NCI-H748 treated with DMSO at 0.1 percent for 48 hours (cell line): ENCODE results near the gene SULT2A1.
"Not testable (repeated sequence)": the region's sequence is repeated elsewhere in the genome, so short reads cannot be mapped to it uniquely, and the experiment has no call there.

Experiments
- DNase-seq: peaks from one replicate; lab custom pipeline; 2025; lab: John Stamatoyannopoulos, UW

The SULT2A1 gene

DNA sequence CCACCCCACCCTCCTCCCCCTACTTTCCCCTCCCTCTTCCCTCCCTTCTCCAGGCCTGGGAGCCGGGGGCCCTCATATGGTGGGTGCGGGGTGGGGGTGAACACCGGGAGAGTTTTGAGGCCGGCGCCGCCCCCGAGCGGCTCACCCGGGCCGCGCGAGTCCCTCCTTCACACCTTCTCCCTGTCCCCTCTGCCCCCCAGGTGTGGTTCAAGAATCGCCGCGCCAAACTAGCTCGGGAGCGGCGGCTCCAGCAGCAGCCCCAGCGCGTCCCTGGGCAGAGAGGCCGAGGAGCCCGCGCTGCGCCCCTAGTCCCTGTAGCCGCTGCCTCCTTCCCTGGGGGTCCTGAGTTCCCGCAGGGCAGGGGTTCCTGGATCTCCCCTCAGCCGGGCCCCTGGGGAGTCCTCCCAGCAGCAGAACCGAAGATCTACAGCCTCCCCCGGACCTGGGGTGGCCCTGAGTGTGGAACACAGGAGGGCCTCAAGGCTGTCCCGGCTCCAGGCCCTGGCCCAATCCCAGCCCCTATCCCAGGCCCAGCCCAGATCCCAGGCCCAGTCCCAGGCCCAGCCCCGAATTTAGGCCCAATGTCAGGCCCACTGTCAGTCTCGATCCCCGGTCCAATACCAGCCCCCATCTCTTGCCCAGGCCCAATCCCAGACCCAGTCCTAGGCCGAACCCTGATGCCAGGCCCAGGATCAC lies 25.4 kb downstream of the SULT2A1 start:
- no peak for DNase-seq

DNA sequence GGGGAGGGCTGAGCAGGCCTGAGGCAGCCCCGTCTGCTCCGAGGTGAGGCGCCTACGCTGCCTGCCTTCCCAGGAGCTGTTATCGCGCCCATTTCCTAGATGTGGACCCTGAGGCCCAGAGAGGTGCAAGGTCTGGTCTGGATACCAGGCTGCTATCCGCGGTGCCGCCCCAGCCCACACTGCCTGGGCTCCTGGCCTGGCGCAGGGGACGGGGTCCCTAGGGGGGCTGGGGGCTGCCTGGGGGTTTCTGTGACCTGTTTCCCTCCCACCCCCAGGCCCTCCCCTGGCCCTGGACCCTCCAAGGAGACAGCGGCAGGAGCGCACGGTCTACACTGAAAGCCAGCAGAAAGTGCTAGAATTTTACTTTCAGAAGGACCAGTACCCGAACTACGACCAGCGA lies 26.3 kb downstream of the SULT2A1 start:
- not testable (repeated sequence) for DNase-seq

DNA sequence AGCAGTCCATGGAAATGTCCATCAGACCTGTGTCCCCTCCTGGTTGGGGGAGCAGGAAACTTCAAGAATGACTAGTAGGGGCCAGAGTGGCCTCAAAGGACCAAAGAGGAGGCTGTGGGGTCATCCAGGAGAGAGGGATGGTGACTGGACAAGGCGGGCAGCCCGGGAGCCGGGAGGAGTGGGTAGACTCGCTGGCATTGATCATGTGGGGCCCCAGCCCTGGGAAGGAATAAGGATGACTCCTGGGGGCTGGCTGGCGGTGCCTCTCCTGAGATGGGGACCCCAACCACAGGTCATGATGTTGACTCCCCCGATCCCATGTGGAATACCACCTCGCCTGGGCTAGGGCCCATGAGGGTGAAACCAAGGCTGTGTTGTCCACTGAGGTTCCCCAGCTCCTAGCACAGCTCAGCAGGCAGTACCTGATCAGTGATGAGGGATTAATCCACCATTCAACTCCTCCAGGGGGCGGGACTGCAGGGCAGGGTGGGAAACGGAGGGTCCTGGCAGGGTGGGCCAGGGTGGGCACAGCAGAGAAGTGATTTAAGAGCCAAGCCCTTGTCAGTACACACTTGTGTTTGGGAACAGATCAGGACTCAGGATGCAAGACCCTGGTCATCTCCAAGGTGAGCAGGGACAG lies 27.3 kb downstream of the SULT2A1 start, which contains the start of gene TPRX2:
TSS of gene TPRX2 (plus strand) at position 590 of the 640 bp plus-strand sequence. CDS start at position 602, 12 bp downstream.
- not testable (repeated sequence) for DNase-seq

DNA sequence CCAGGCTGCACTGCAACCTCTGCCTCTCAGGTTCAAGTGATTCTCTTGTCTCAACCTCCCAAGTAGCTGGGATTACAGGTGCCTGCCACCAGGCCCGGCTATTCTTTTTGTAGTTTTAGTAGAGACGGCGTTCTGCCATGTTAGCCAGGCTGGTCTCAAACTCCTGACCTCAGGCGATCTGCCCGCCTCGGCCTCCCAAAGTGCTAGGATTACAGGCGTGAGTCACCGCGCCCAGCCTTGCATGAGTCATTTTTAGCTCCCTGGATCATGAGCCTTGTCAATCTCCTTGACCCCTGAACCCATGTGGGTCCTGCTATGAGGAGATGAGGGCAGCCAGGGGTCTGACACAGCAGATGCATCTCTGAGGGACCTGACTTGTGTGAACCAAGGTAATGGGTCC lies 27.9 kb downstream of the SULT2A1 start:
- DNase-seq = not testable (repeated sequence)

DNA sequence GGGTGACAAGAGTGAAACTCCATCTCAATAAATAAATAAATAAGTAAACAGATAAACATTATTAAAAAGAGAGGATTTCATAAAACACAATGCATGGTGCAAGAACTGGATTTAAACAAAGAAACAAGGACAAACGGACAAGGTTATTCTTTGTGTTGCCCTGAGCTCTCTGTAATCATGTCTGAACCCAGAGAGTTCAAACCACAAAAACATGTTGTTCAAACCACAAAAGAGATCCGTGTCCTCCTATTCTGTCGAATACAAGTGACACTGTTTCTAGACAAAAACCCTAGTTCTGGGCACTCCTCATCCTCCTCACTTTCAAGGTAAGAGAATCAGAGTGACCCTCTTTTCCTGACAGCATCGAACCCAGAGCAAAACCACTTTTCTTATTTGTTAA lies 31.7 kb downstream of the SULT2A1 start:
- no peak for DNase-seq

DNA sequence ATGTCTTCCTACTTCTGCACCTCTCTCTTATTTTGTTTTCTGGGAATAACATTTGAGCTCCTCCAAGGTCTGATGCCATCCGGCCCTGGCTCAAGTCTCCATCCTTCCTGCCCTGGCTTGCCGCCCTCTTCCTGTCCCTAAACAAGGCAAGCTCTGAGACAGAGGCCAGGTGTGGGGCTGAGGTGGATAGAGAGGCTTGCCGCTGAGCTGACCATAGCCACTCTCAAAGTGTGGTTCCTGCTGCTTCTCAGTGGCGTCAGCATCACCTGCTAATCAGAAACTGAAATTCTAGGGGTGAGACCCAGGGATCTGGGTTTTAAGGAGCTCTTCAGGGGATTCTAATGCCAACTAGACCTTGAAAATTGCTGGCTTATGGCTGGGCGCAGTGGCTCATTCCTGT lies 33.1 kb downstream of the SULT2A1 start:
- DNase-seq = no peak

DNA sequence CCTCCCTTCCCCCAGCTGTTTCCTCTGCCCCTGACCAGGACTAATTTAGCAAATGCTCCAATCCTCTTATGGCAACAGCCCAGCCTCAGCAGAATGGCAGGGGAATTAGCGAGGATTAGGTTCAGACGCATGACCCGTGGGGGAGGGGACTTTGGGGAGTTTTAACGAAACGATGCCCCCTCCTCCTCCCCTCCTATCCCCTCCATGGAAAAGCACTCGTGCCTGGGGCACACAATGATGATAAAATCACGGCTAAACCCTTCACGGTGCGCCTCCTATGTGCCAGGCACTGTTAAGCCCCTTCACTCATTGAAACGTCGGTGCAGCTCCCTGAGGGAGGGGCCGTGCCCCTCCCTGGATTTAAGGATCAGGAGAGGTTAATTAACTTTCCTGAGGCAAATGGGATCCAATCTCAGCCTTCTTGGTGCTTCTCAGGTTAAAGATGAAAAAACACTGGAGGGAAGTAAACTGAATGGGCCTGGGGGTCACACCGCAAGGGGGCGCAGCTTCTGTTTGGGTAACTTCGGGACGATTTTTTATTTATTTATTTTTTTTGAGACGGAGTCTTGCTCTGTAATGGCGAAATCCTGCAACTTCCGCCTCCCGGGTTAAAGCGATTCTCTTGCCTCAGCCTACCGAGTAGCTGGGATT lies 37.2 kb downstream of the SULT2A1 start:
- DNase-seq = no peak

DNA sequence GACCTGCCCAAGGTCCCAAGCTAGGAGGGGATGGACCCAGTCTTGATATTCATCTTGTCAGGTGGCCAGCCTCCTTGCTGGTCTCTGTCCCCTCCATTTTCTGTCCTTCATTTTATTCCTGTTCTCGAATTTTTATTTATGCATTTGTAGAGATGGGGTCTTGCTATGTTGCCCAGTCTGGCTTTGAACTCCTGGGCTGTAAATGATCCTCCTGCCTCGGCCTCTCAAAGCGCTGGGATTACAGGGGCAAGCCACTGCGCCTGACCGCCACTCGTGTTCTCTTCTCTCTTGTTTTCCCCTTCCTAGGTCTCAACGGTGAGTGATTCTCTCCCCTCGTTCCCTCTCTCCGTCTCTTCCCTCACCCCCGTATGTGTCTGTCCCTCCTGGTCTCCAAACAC lies 37.7 kb downstream of the SULT2A1 start:
- DNase-seq = no peak

DNA sequence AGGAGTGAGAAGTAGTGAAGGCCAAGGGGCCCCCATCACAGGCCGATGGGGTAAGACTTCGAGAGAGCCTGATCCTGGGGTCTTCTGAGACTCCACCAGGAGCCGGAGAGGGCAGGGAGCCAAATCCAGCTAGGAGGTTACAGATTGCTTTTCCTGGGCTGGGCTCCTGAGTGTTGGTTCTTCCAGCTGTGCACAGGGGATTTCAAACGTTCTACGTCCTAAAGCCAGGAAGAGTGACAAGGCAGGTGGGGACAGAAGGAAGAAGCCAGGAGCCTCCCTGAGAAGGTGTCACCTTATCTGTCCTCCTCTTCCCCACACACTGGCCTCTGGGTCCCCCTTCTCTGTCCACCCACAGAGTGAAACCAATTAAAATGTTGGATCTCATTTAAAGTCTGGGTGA lies 43.2 kb downstream of the SULT2A1 start:
- no peak for DNase-seq

DNA sequence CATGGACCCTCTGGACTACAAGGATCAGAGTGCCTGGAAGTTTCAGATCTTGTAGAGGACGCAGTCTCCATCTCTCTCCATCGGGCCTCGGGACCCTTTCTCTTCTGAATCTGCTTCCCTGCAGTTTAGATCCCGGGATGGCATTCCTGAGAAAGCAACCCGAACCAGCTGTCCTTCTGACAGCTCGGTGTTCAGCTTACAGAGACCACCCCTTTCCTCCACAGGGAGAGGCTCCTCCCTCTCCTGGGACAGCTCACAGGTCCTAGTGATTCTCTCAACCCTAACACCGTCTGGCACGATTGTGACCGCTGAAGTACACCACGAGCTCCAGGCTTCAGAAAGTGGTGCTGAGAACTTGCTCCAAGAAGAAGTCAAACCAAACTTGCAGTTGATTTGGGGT lies 46.2 kb downstream of the SULT2A1 start:
- no peak for DNase-seq

DNA sequence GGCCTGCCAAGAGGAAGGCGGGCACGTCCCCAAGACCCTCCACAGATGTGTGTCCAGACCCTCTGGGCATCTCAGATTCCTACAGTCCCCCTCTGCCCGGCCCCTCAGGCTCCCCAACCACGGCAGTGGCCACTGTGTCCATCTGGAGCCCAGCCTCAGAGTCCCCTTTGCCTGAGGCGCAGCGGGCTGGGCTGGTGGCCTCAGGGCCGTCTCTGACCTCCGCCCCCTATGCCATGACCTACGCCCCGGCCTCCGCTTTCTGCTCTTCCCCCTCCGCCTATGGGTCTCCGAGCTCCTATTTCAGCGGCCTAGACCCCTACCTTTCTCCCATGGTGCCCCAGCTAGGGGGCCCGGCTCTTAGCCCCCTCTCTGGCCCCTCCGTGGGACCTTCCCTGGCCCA lies 46.7 kb downstream of the SULT2A1 start:
- no peak for DNase-seq

DNA sequence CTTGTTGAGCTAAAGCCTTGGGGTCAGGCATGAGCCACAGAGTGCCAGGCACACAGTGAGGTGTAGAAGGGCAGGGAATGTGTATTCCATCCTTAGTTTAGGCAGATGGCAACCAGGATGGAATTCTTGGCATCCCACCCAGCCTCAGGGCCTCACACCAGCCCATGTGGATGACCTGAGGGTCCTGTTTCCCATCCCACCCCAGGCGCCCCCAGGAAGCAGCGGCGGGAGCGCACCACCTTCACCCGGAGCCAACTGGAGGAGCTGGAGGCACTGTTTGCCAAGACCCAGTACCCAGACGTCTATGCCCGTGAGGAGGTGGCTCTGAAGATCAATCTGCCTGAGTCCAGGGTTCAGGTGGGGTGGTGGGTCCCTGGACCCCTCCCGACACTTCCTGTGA lies 50.1 kb downstream of the SULT2A1 start:
- no peak for DNase-seq

DNA sequence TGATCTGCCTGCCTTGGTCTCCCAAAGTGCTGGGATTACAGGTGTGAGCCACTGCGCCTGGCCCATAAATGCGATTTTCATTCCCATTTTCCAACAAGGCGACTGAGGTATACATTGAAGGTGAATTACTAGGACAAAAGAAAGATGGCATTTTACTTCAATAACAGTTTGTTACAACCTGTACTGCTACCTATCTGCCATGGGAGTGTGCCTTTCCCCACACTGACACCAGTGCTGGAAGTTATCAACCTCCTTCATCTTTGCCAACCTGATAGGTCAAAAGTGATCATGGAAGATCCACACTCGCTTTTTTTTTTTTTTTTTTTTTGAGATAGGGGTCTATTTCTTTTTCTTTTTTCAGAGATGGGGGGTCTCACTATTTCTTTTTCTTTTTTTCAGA lies 53.4 kb downstream of the SULT2A1 start:
- DNase-seq = no peak

DNA sequence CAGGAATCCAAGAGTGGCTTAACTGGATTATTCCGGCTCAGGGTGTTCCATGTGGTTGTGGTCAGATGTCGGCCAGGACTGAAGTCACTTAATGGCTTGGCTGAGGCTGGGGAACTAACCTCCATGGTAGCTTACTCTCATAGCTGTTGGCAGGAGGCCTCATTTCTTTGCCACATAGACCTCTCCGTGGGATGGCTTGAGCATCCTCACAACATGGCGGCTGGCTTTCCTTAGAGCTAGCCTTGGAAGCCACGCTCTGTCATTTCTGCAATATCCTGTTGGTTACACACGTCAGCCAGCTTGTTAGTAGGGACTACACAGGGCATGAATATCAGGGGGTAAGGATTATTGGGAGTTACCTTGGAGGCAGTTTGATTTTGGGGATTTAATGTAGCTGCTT lies 59.3 kb downstream of the SULT2A1 start:
- no peak for DNase-seq

DNA sequence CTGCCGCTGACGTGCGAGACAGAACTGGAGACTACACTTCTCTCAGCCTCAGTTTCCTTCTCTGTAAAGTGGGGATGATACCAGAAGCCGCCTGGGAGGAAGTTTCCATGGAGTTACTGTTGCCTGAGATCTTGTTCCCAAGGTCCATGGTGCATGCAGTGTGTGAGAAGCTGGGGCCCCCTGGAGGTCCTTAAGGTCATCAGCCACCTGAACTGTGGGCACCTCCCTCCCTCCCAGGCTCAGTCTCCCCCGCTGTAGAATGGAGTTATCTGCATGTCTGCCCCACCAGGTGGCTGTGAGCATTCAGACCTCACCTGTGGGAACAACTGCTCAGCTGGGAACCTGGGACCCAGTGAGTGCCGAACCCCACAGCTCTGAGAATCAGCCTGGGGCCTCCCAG lies 61.7 kb downstream of the SULT2A1 start:
- no peak for DNase-seq

DNA sequence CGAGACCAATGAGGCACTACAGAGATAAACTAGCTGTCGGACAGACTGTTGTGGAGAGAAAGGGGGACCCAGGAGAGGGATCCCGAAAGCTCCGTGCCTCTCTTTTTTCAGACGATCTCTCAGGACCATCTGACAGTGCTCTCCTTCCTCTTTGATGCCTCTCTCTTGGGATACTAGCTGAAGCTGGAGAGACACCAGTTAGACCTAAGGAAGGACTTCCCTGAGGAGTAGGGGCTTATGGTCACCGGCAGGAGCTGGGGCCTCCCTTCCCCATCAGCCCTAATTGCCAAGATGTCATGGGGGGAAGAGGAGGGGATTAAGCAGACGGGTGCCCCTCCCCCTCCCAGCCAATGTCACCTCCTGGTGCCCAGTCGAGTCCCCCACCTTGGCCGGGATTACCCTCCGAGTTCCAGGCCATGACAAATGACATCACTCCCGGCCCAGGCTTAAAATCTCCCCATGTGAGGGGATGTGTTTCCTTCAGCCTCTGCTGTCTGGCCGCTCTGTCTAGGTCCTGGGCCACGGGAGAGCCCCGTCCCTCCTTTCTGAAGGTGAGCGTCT lies 64.6 kb downstream of the SULT2A1 start, which contains the start of gene CRX:
TSS of gene CRX (plus strand) at position 478 of the 561 bp plus-strand sequence. CDS start 12,507 bp downstream, outside the sequence.
- no peak for DNase-seq
